Progenitor cell of endocrine pancreas (in vitro differentiated cells): ENCODE data around the gene NPIPB8. TPM values are rescaled to one million over a fixed set of nuclear protein-coding genes. Genes with fewer than 3 reads are reported as not detected.
"Not testable (repeated sequence)": the region's sequence is repeated elsewhere in the genome, so short reads cannot be mapped to it uniquely, and the experiment has no call there.

Experiments used
- DNase-seq: peaks from one replicate; pipeline ENCODE4 v3.0.0; 2021; ENCODE audit warnings: low spot score; ENCODE audit not compliant: unreplicated experiment
- H3K27ac Mint-ChIP-seq: 2 replicates; pipeline ENCODE4 v1.8.0; 2021; ENCODE audit warnings: mild to moderate bottlenecking, moderate library complexity, mixed read lengths
- H3K27me3 Mint-ChIP-seq: 2 replicates; pipeline ENCODE4 v1.8.0; 2021; ENCODE audit warnings: mixed read lengths
- H3K36me3 Mint-ChIP-seq: 2 replicates; pipeline ENCODE4 v1.8.0; 2022; ENCODE audit warnings: mixed read lengths; ENCODE audit not compliant: insufficient read depth
- H3K4me1 Mint-ChIP-seq: 2 replicates; pipeline ENCODE4 v1.8.0; 2021; ENCODE audit warnings: low read depth, mixed read lengths
- H3K4me3 Mint-ChIP-seq: 2 replicates; pipeline ENCODE4 v1.8.0; 2021; ENCODE audit warnings: low read depth, mild to moderate bottlenecking, moderate library complexity, mixed read lengths
- H3K9me3 Mint-ChIP-seq: 2 replicates; pipeline ENCODE4 v1.8.0; 2021; ENCODE audit warnings: low read depth, mixed read lengths
- total RNA-seq: library from RNA; stranded (reverse); gene quantifications from 2 replicates; pipeline ENCODE4 v1.2.1, GENCODE V29; 2021

Gene NPIPB8
- total RNA-seq, 1 donor from 2014 or later: 0.77 TPM

GRCh38 chr16:28699792-28700191, 61.9 kb downstream of the NPIPB8 start:
- not testable (repeated sequence) for DNase-seq, H3K4me1 Mint-ChIP-seq, H3K27me3 Mint-ChIP-seq, H3K9me3 Mint-ChIP-seq, H3K4me3 Mint-ChIP-seq, H3K36me3 Mint-ChIP-seq, H3K27ac Mint-ChIP-seq

- H3K27me3 Mint-ChIP-seq, H3K9me3 Mint-ChIP-seq, H3K4me3 Mint-ChIP-seq, H3K4me1 Mint-ChIP-seq, H3K27ac Mint-ChIP-seq, DNase-seq, H3K36me3 Mint-ChIP-seq: not testable (repeated sequence)
These were observed 62.5 kb downstream of the NPIPB8 start for GRCh38 chr16:28700349-28700748.

GRCh38 chr16:28701384-28701783, 63.5 kb downstream of the NPIPB8 start:
- not testable (repeated sequence) for H3K27ac Mint-ChIP-seq, H3K27me3 Mint-ChIP-seq, H3K4me3 Mint-ChIP-seq, H3K4me1 Mint-ChIP-seq, DNase-seq, H3K9me3 Mint-ChIP-seq, H3K36me3 Mint-ChIP-seq

GRCh38 chr16:28704246-28704645, 66.4 kb downstream of the NPIPB8 start:
- H3K4me3 Mint-ChIP-seq, H3K4me1 Mint-ChIP-seq, H3K9me3 Mint-ChIP-seq, DNase-seq, H3K27me3 Mint-ChIP-seq, H3K27ac Mint-ChIP-seq, H3K36me3 Mint-ChIP-seq: not testable (repeated sequence)

Other genes starting within 250 kb of the NPIPB8 start
- gene EIF3CL, start 234.2 kb upstream of the NPIPB8 start, total RNA-seq: 74.0 and 106 TPM in 2 replicates
- 0.60 TPM in 1 of 2 replicates, not detected in the other for gene NPIPB7, start 165.7 kb upstream of the NPIPB8 start, total RNA-seq
- 43.9 and 45.4 TPM in 2 replicates for gene CLN3, start 146.0 kb upstream of the NPIPB8 start, total RNA-seq
- gene APOBR, start 143.4 kb upstream of the NPIPB8 start, total RNA-seq: 0.20 and 0.22 TPM in 2 replicates
- not detected in 2 replicates for gene IL27, start 131.2 kb upstream of the NPIPB8 start, total RNA-seq
- gene NUPR1, start 99.1 kb upstream of the NPIPB8 start, total RNA-seq: not detected in 2 replicates
- 34.7 and 37.6 TPM in 2 replicates for gene SGF29, start 84.1 kb upstream of the NPIPB8 start, total RNA-seq
- gene SULT1A2, start 41.0 kb upstream of the NPIPB8 start, total RNA-seq: 3.2 and 3.9 TPM in 2 replicates
- 19.8 and 20.9 TPM in 2 replicates for gene SULT1A1, start 28.0 kb upstream of the NPIPB8 start, total RNA-seq
- 741 and 786 TPM in 2 replicates for gene EIF3C, start 73.4 kb downstream of the NPIPB8 start, total RNA-seq
- gene NPIPB9, start 113.7 kb downstream of the NPIPB8 start, total RNA-seq: 3.2 and 3.4 TPM in 2 replicates
- 248 and 256 TPM in 2 replicates for gene ATXN2L, start 184.9 kb downstream of the NPIPB8 start, total RNA-seq
- gene TUFM, start 208.3 kb downstream of the NPIPB8 start, total RNA-seq: 158 and 168 TPM in 2 replicates
- 72.8 and 75.1 TPM in 2 replicates for gene SH2B1, start 225.8 kb downstream of the NPIPB8 start, total RNA-seq
- 2.7 and 3.0 TPM in 2 replicates for gene ATP2A1, start 240.4 kb downstream of the NPIPB8 start, total RNA-seq